ENCODE measurements around the gene RSBN1.

GRCh38 chr1:113811156-113811887 lies 954 bp downstream of the RSBN1 start:
- TF ChIP-seq TAF1 (IDR thresholded peaks at IDR 0.05; ENCODE audit: borderline replicate concordance, insufficient read depth, low read length) (no peak), SIN3A (IDR thresholded peaks at IDR 0.05; ENCODE audit: borderline replicate concordance, insufficient read depth, low read length) (0 out of 2 replicates have a peak, but pooled peaks have one; percentile 12)
- TF ChIP-seq, protein P1, sequence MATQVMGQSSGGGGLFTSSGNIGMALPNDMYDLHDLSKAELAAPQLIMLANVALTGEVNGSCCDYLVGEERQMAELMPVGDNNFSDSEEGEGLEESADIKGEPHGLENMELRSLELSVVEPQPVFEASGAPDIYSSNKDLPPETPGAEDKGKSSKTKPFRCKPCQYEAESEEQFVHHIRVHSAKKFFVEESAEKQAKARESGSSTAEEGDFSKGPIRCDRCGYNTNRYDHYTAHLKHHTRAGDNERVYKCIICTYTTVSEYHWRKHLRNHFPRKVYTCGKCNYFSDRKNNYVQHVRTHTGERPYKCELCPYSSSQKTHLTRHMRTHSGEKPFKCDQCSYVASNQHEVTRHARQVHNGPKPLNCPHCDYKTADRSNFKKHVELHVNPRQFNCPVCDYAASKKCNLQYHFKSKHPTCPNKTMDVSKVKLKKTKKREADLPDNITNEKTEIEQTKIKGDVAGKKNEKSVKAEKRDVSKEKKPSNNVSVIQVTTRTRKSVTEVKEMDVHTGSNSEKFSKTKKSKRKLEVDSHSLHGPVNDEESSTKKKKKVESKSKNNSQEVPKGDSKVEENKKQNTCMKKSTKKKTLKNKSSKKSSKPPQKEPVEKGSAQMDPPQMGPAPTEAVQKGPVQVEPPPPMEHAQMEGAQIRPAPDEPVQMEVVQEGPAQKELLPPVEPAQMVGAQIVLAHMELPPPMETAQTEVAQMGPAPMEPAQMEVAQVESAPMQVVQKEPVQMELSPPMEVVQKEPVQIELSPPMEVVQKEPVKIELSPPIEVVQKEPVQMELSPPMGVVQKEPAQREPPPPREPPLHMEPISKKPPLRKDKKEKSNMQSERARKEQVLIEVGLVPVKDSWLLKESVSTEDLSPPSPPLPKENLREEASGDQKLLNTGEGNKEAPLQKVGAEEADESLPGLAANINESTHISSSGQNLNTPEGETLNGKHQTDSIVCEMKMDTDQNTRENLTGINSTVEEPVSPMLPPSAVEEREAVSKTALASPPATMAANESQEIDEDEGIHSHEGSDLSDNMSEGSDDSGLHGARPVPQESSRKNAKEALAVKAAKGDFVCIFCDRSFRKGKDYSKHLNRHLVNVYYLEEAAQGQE (IDR thresholded peaks at IDR 0.05; ENCODE audit: insufficient read depth in 1 of 2, low read depth in 2 of 2, low read length in 2 of 2), result no peak
